ENCODE measurements around the gene KBTBD3.
A peak's percentile ranks its signal among the peaks of the same experiment; 100 is the strongest.

Gene KBTBD3, protein sequence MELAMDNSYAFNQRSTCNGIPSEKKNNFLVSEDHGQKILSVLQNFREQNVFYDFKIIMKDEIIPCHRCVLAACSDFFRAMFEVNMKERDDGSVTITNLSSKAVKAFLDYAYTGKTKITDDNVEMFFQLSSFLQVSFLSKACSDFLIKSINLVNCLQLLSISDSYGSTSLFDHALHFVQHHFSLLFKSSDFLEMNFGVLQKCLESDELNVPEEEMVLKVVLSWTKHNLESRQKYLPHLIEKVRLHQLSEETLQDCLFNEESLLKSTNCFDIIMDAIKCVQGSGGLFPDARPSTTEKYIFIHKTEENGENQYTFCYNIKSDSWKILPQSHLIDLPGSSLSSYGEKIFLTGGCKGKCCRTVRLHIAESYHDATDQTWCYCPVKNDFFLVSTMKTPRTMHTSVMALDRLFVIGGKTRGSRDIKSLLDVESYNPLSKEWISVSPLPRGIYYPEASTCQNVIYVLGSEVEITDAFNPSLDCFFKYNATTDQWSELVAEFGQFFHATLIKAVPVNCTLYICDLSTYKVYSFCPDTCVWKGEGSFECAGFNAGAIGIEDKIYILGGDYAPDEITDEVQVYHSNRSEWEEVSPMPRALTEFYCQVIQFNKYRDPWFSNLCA

DNA sequence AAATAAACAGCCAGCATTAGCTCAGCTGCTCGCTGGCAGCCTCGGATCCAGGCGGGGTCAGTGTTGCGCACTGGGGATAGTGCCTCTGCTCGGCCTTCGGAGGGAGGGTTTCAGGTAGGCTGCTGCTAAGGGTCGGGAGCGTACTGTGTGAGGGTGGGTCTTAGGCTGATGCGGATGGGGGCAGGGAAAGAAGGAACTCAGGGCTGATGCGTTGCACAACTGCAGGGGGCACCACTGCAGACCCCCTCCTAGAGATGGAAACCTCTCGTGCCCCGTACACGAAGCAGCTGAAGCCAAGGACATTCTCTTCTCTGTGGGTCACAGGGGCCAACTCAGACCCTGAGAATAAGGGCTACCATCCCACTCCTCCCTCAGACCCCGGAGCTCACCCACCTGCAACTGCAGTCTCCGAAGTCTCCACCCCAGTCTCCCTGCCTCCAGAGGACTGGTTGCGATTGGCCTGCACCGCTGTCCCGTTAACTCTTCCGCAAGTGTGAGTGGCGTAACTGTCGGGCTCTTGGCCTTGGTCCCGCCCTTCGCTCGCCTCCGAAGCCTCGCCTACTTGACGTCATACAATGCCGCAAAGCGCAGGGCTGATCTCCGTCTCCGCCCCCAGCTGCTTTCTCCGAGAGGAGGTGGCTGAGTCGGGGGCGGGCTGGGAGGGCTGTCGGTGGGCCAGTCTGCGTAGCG is at the start of gene KBTBD3:
Gene KBTBD3 (minus strand): TSS at position 429 of the 690 bp plus-strand sequence. CDS start 18,250 bp downstream, outside the sequence.
- peak; percentile 95 to 96 for DNase-seq (ENCODE audit: low read depth in 1 of 2, low spot score in 1 of 2)

DNA sequence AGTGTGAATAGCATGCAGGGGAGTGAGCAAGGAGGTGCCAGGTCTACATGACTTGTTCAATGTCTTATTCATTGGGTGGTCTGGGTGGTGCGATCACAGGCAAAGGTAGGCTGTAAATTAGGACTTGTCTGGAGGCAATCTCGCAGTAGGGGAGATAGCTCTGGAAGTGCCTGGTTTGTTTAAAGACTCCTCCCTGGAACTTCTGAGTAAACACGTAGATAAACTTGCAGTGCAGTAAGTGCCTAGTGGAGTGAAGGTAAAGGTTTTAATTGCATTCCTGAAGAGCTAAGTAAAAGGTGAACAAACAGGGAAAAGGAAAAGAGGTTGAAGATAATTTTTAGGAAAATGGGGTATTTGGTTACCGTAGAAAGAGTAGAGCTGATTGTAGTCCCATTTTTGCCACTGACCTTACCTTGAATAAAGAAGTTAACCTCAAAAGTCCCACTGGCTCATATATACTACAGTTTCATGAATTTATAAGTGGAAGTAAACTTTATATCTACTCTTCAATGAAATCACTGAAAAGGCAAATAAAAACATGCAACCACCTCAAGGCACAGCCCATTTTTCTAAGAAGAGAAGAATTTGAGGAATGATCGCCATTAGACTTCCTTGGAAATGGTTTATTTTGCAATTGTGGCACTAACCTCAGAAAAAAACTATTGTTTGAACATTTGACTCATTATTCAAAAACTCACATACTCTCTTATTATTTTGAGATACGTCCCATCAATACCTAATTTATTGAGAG is 44.6 kb upstream of the KBTBD3 start:
- DNase-seq (ENCODE audit: low read depth in 1 of 2, low spot score in 1 of 2): no peak

DNA sequence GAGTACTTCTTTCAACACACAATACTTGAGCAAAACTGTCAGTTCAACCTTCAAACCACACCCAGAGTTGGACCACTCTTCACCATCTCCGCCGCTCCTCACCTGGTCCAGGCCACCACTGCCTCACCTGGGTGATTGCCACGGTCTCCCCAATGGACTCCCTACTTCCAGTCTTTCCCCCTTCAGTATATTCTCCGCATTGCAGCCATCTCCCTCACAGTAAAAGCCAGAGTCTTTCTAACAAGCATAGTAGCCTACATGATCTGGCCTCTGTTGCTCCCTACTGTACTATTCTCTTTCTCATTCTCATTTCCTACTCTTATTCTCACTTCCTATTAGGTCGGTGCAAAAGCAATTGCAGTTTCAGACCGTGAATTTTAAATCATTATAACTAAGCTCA is 28.8 kb upstream of the KBTBD3 start:
- DNase-seq (ENCODE audit: low read depth in 1 of 2, low spot score in 1 of 2): no peak

DNA sequence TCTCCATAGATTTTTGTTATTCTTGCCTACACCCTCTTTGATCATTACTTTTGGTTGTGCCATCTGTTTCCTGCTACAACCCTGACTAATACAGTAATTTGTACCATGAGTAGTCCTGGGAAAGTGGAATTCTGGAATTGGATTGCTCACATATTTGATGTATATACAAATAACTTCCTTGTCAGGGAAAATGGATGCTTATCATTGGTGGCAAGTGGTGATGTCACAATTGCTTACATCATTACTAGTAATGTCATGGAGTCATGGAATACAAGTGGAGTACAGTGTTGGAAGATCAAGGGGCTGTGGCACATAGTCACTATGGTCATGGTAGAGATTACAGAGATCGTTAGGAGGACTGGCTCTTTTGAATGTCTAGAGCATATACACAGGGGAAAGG is 24.7 kb upstream of the KBTBD3 start:
- no peak for DNase-seq (ENCODE audit: low read depth in 1 of 2, low spot score in 1 of 2)

DNA sequence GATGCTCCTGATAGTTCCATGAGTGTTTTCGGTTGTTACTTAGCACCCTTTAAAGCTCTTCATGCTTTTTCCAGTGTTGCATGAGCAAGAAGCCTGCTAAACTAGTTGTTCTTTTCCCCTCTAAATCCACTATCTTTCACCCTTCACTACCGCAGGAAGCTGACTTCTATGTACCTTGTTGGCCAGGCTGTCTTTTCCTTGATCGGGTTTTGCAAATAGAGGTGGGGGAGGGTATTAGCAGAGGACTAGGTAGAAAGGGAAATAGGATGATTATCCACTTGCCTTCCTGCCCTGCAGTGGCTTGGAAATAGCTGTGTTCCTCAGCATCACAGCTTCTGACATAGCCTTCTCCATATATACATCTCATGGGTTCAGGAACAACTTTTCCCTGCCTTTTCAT is 24.2 kb upstream of the KBTBD3 start:
- no peak for DNase-seq (ENCODE audit: low read depth in 1 of 2, low spot score in 1 of 2)

DNA sequence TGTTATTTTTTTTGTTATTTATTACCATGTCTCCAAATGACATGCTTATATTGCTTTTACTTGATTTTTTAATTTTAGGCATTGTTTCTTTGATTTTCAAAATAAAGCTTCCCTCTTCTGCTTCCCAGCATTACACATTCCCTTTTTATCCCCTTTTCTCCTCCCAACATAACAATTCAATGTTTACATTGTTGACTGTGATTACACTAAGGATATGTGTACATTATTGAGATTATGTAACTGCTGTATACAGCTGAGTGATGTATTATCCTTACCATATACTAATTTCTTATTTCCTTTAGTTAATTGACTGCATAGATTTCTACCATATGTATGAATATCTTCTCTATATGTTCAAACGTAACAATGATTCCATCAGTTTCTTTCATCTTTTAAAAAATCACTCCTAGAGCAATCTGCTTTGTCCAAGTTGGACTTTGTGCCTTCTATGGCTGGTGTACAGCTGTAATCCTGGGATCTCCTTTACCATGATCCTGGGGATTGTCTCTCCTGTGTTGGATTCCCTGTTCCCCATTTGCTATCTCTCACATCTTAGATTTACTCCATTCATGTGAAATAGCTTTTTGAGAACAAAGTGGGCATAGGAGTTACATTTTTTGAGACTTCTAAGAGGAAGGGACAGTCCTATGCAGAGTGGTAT is 21.9 kb upstream of the KBTBD3 start:
- no peak for DNase-seq (ENCODE audit: low read depth in 1 of 2, low spot score in 1 of 2)

DNA sequence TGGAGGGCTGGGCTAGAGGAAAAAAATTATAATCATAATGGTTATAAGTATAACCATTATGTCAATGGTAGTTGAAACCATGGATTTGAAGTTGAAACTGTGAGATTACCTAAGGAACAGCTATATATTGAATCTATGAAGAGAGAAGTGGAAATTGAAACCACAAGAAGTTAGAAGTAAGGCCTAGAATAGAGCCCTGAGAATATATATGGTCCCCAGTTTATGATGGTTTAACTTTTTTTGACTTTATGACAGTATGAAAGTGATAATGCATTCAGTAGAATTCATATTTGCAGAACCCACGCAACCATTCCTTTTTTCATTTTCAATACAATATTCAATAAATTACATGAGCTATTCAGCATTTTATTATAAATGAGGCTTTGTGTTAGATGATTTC is 15.3 kb upstream of the KBTBD3 start:
- DNase-seq (ENCODE audit: low read depth in 1 of 2, low spot score in 1 of 2): no peak

DNA sequence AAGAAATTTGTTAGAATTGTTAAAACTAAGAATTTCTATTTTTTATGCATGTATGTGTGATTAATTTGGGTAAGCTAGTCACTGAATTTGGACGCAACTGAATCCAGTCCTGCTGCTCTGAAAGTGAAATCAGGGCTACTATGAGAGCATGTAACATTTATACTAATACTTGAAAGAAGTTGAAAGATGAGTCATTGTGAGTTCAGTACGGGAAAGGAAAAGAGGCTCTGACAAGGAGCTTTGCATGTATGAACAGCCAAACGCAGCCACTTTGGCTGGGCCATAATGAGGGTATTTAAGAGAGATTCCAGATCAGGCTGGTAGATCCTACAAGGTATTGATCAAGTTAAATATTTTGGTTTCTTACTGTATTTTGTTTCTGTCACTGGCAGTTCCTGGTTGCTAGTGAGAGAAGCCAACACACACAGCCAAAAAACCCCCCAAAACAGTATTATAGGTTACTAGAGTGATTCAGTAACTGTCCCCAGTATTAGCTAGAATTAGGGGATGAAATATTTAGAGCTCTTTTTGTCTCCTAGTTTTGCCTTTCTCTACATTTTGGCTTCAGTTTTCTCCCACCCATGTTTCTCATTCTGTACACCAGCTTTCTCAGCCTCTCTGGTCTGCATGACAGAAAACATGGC is 14.5 kb upstream of the KBTBD3 start:
- no peak for DNase-seq (ENCODE audit: low read depth in 1 of 2, low spot score in 1 of 2)

DNA sequence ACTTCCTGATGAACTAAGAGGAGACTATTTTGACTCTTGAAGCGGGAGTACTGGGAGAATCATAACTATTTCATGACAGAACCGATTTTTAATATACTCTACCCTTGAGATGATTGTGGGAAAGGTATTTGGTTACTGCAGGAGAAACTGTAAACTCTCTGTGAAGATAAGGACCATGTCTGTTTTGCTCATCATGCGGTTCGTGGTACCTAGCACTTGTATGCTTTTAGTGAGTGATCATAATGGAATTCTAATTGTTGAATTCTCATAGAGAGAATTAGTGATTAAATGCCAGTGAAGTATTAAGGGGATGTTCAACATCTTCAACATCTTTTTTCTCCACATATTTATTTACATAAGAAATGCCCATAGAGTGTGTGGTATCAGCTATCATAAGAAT is 11.7 kb upstream of the KBTBD3 start:
- no peak for DNase-seq (ENCODE audit: low read depth in 1 of 2, low spot score in 1 of 2)

DNA sequence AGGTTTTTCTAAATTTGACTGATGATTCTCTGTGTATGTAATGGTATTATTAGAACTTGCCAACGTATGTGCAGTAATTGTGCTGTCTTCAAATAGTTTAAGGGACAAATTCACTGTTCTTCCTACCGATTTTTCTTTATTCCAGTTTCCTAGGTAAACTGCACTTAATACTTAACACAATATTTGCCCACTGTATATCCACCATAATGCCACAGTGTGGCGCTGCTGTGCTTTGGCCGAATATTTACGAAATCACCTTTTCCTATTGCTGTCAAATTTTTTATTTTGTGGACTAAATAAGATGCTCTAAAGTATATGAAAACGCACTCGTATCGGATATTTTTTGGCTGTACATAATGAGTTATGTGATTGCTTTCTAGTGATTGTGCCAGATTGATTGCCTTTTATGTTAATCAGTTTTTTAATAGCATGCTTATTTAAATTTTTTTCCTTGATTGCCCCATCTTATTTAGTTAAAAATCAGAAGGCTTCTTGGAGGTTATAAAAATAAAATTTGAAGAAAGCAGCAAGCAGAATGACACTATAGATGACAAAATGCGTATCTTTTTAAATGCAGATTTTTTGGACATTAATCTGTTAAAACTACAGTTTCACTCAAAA is 10.8 kb upstream of the KBTBD3 start:
- DNase-seq (ENCODE audit: low read depth in 1 of 2, low spot score in 1 of 2): no peak

DNA sequence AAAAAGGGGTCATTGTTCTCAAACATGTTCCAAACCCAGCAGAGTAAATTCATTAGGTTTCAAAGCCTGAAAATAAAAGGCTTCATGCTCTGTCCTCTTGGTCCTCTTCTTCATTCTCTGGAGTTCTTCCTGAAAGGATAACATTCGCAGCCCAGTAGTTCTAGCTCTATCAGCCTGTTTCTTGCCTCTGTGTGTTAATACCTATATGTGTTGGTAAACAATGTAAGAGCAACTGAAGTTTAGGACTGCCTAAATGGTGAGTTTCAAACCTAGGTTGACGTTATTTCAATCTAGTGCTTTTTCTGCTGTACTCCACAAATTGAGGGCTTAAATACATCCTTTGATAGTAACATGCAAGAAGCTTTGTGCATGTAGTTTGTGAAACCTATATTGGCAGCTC is 9.7 kb upstream of the KBTBD3 start:
- DNase-seq (ENCODE audit: low read depth in 1 of 2, low spot score in 1 of 2): no peak

DNA sequence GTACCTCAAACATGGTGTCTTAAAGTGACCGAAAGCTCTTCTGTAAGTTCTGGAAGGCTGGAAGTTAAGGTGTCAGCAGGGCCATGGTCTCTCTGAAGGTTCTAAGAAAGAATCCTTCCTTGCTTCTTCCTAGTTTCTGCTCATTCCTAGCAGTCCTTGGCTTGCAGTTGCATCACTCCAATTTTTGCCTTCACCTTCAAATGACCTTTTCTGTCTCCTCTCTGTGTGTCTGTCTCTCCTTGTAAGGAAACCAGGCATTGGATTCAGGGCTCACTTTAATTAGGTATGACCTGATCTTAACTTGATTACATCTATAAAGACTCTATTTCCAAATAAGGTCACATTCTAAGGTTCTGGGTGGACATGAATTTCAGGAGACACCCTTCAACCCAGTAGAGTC is 9.0 kb upstream of the KBTBD3 start:
- DNase-seq (ENCODE audit: low read depth in 1 of 2, low spot score in 1 of 2): no peak

DNA sequence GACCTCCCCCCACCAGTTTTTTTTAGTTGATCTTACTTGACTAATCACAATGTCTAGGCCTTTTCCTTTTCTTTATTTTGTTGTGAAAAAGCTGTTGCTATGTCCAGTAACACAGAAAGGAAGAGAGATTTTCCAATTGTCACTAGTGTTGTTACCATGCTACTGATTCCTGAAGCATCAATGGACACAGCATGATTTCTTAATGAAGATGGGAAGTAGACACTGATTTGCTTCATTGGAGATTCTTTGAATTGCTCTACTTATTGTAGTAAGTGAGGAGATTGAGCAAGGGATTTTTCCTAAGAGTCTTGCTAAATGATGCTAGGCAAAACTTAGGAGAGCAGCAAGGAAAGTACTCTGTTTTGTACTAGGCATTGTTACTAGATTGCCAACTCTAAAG is 4.9 kb upstream of the KBTBD3 start:
- DNase-seq (ENCODE audit: low read depth in 1 of 2, low spot score in 1 of 2): no peak

DNA sequence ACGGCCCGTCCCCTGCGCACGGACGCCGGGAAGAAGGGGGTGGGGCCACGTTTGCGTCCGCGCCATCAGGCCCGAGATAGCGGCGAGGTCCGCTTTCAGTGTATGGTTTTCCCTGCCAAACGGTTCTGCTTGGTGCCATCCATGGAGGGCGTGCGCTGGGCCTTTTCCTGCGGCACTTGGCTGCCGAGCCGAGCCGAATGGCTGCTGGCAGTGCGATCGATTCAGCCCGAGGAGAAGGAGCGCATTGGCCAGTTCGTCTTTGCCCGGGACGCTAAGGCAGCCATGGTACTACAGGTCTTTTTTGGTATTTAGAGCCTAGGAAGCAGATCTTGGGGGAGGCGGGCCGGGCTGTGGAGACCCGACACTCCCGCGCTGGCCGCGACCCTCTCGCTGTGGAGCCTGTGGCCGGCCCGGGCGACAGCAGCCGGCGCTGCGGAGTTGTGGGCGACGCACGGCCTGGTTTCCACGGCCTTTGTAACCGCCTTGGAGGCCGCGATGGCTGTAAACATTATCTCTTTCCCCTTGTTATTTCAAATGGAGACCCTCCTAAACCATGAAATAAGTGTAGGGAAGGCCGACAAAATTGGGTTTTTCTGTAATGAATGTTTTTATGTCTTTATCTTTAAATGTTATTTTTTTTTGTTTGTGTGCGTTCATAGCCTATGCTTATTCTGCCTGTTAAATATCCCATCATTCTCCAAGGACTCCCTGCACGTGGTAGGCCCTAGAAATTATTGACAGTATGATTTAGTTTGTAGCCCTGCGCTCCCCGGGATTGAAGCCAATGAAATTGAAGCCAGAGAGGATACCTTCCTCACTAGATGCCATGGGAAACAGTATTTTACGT is 685 bp upstream of the KBTBD3 start, which contains the start of gene AASDHPPT:
Gene AASDHPPT (plus strand): TSS at position 54 of the 847 bp plus-strand sequence. CDS start 49 bp downstream, at position 103.
- DNase-seq (ENCODE audit: low read depth in 1 of 2, low spot score in 1 of 2): no peak

DNA sequence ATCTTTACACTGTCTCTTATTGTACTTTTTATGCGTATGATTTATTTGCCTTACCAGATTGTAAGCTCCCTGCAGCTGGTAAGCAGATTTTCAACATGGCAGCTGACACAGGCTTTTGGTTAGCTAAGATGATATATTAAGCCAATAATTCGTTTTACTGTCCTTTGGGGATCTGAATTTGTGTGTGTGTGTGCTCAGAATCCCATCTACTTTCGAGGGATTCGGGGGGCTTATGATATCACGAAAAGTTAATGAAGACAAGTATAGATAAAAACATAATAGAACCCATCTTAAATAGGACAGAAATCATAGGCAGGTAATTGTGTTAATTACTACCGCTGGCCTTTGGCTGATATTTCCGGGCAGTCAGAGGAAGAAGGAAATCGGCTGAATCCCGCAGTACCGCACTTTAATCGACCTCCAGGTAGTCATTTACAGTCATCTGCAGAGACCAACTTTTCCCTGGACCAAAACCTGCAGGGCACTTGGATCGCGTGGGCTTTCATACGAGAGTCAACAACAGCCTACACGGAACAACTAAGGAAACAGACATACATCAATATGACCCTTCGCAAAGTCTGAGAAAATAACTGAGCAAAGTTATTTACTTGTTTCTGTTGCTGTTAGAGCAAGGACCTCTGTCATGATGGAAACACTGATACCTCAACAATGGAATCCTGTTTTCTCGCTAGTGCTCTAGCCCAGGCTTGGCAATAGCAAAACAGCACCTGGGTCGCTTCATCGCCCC is 802 bp downstream of the KBTBD3 start:
- no peak for DNase-seq (ENCODE audit: low read depth in 1 of 2, low spot score in 1 of 2)

DNA sequence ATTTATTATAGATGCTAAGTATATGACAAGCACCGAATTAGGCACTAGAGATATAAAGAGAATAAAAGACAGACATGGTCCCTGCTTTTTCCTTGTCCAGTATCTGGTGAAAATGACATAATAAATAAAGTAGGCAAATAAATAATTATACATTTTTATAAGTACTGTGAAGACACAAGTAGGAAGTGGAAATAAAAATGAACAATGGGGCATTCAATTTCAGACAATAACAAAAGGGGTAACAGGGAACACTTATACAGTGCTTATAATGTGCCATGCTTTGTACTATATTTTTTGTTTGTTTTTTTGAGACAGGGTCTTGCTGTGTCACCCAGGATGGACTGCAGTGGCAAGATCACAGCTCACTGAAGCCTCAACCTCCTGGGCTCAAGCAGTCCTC is 4.3 kb downstream of the KBTBD3 start:
- no peak for DNase-seq (ENCODE audit: low read depth in 1 of 2, low spot score in 1 of 2)

DNA sequence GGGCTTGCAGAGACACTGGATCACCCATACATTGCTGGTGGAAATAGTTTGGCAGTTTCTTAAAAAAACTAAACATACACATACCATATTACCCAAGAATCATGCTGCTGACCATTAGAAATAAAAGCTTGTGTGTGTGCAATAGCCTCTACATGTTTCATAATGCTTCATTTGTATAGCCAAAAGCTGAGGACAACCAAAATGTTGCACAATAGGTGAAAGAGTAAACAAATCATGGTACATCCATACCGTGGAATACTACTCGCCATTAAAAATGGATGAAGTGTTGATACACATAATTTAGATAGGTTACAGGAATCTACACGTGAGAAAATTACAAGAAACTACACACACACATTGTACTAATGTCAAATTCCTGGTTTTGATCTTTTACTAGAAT is 6.5 kb downstream of the KBTBD3 start:
- DNase-seq (ENCODE audit: low read depth in 1 of 2, low spot score in 1 of 2): no peak

DNA sequence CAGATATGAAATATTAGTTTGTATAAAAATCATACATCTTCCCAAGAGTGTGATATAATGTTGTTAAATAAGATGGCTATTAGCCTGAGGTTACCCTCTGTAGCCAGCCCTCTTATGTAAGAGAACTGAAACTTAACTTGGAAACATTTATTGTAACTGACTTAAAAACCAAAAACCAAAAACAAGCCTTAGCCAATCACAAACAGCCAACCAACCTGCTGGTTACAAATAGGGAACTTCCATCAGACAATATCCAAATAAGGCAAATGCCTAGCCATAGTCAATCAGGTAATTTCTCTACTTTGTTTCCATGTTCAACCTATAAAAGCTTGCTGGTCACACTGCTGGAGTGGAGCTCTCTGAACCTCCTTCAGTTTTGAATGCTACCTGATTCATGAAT is 14.1 kb downstream of the KBTBD3 start:
- DNase-seq (ENCODE audit: low read depth in 1 of 2, low spot score in 1 of 2): no peak

Data from activated T-helper 1 cell treated with anti-CD3 and anti-CD28 coated beads, Interleukin-2, amount 50 U/mL, for 16 hours (primary cell).